GM12892 (cell line): ENCODE results near the gene ATXN1.

ENCODE experiments used
- DNase-seq: peaks from one replicate; pipeline ENCODE4 v3.0.0; 2011; ENCODE audit not compliant: insufficient read length
- FAIRE-seq: peaks from 2 replicates; lab custom pipeline; 2011; peaks lifted over from hg19 to GRCh38; lab: Jason Lieb, UNC
- POLR2A ChIP-seq: IDR thresholded peaks from 2 replicates; pipeline ENCODE4 v1.6.1; 2011; ENCODE audit warnings: low read depth, low read length, control low read depth
- POLR2AphosphoS5 ChIP-seq: IDR thresholded peaks from 2 replicates; pipeline ENCODE4 v1.6.1; 2011; ENCODE audit warnings: low read depth, low read length, control low read depth
- TAF1 ChIP-seq: IDR thresholded peaks from 2 replicates; pipeline ENCODE4 v1.6.1; 2011; ENCODE audit warnings: low read depth, mild to moderate bottlenecking, control low read depth, low read length, borderline replicate concordance

The ATXN1 gene

GRCh38 chr6:16591396-16592222 is 169.7 kb downstream of the ATXN1 start:
- peak; percentile 39 for DNase-seq
- peak; percentile 91 for FAIRE-seq
- TF ChIP-seq POLR2A (no peak), TAF1 (no peak), POLR2AphosphoS5 (no peak)

- TF ChIP-seq TAF1 (no peak), POLR2A (no peak), POLR2AphosphoS5 (no peak)
These were observed 175.5 kb downstream of the ATXN1 start for GRCh38 chr6:16585805-16586204.

GRCh38 chr6:16583144-16583762 is 178.0 kb downstream of the ATXN1 start:
- FAIRE-seq, result no peak

More at GRCh38 chr6:16585805-16586204, 175.5 kb downstream of the ATXN1 start:
- FAIRE-seq, result no peak
- DNase-seq, result no peak

GRCh38 chr6:16582446-16583143 is 178.7 kb downstream of the ATXN1 start:
- no peak for TF ChIP-seq POLR2A
- TF ChIP-seq POLR2AphosphoS5, result no peak
- TF ChIP-seq TAF1, result no peak
- FAIRE-seq (no peak), DNase-seq (no peak)

More at GRCh38 chr6:16583144-16583762, 178.0 kb downstream of the ATXN1 start:
- TF ChIP-seq TAF1, result no peak
- TF ChIP-seq POLR2AphosphoS5, result no peak
- no peak for TF ChIP-seq POLR2A
- DNase-seq, result no peak

GRCh38 chr6:16578695-16579285 is 182.5 kb downstream of the ATXN1 start:
- DNase-seq (no peak), FAIRE-seq (no peak)
- TF ChIP-seq POLR2A, result no peak
- no peak for TF ChIP-seq TAF1
- no peak for TF ChIP-seq POLR2AphosphoS5

GRCh38 chr6:16576451-16577368 is 184.6 kb downstream of the ATXN1 start:
- DNase-seq (no peak), FAIRE-seq (peak; percentile 64)
- no peak for TF ChIP-seq POLR2AphosphoS5
- TF ChIP-seq TAF1, result no peak
- TF ChIP-seq POLR2A, result no peak

GRCh38 chr6:16575655-16576054 is 185.6 kb downstream of the ATXN1 start:
- DNase-seq (no peak), FAIRE-seq (no peak)
- TF ChIP-seq TAF1 (no peak), POLR2AphosphoS5 (no peak), POLR2A (no peak)

GRCh38 chr6:16572943-16573342 is 188.3 kb downstream of the ATXN1 start:
- FAIRE-seq (no peak), DNase-seq (no peak)
- TF ChIP-seq POLR2AphosphoS5 (no peak), TAF1 (no peak), POLR2A (no peak)

GRCh38 chr6:16572317-16572716 is 188.9 kb downstream of the ATXN1 start:
- FAIRE-seq, result no peak
- no peak for TF ChIP-seq TAF1
- no peak for TF ChIP-seq POLR2A
- no peak for TF ChIP-seq POLR2AphosphoS5
- DNase-seq, result no peak

GRCh38 chr6:16570946-16571345 is 190.3 kb downstream of the ATXN1 start:
- no peak for FAIRE-seq
- DNase-seq, result no peak
- TF ChIP-seq TAF1, result no peak
- no peak for TF ChIP-seq POLR2AphosphoS5
- no peak for TF ChIP-seq POLR2A

- DNase-seq, result no peak
- TF ChIP-seq POLR2A (no peak), TAF1 (no peak), POLR2AphosphoS5 (no peak)
- no peak for FAIRE-seq
These were observed 191.1 kb downstream of the ATXN1 start for GRCh38 chr6:16570221-16570553.
